LHCN-M2 (cell line): ENCODE results near the gene PSMC2. TPM values are rescaled to one million over a fixed set of nuclear protein-coding genes. Genes with fewer than 3 reads are reported as not detected.

Experiments
- DNase-seq: peaks from one replicate; pipeline ENCODE4 v3.0.0-alpha.2; 2012; ENCODE audit warnings: low read depth
- polyA plus RNA-seq: library from polyadenylated mRNA; unstranded; fragments of >200 nt; gene quantifications from one replicate; pipeline ENCODE4 v1.2.1, GENCODE V29; 2012; ENCODE audit warnings: missing spikeins
- total RNA-seq: library from RNA; depleted of rRNA; stranded (reverse); fragments of >200 nt; gene quantifications from 2 replicates; pipeline ENCODE4 v1.2.3, GENCODE V29; 2014; rRNA removed

Gene PSMC2
- 262 and 325 TPM in 2 replicates for total RNA-seq
- polyA plus RNA-seq: 230 TPM

GRCh38 chr7:103347507-103348267 lies at the start of gene PSMC2:
Gene PSMC2 (plus strand): TSS chr7:103347643. CDS start chr7:103347712, 69 bp downstream.
- DNase-seq: peak; percentile 95

DNA sequence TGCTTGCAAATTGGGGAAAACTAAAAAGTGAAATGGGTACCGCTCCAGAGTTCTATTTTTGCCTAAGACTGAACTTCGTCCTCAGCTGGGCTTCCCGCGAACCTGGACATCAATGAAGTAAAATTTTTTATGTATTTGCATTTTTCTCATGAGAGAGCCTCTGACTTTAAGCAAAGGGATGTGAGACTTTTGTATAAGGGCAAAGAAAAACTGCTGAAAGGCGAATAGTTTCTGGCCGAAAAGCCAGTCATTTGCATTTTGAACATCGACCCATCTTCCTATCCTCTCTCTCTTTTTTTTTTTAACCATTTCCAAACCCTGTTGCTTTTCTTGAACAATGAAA lies 49.6 kb upstream of the PSMC2 start:
- DNase-seq: no peak

- DNase-seq: no peak
Measured at GRCh38 chr7:103299660-103300059, 47.8 kb upstream of the PSMC2 start.

DNA sequence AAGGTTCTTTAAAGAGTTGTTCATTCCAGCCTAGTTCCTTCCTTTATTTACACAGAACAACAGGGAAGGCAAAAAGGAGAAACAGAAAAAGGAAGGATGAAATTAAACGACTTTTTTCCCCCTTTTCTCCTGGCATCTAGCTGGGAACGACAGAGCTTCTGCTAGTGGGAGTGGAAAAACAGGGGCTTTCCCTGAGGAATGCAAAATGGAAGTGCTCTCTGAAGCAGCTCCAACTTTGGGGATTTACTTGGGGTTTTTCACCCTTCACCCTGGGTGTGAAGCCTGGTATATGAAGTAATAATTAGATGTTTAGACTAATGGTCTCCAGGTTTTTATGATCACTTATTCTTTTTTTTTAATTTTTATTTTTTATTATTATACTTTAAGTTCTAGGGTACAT lies 46.0 kb upstream of the PSMC2 start:
- DNase-seq: no peak

DNA sequence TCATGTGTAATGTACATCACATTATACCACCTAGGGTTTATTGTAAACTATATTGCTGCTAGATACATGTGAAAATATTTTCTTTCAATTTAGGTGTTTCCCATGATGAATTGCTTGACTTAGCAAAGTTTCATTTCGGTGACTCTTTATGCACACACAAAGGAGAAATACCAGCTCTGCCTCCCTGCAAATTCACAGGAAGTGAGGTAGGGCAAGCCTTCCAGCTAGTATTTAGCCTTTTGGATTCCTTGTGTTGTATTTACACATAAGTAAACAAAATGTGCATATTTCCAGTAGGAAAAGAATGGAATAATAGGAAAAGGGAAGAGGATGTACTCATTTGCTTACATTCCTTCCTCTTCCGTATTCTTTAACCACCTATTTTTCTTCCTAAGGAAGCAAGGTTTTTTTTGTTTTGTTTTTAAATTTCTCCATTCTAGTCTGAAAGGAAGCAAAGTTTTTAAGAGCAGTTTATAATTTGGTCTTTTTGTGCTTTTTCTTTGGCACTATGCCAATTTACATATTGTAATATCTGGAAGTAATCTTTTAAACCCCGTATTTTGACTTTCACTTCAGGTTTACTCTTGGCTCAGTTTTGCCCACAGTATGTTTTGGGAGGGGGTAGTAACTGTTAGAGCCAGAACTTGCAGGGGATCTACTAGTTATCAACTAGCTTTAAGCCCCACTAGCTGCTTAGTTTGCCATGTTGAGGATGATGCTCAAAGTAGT lies 39.8 kb upstream of the PSMC2 start:
- DNase-seq: no peak

DNA sequence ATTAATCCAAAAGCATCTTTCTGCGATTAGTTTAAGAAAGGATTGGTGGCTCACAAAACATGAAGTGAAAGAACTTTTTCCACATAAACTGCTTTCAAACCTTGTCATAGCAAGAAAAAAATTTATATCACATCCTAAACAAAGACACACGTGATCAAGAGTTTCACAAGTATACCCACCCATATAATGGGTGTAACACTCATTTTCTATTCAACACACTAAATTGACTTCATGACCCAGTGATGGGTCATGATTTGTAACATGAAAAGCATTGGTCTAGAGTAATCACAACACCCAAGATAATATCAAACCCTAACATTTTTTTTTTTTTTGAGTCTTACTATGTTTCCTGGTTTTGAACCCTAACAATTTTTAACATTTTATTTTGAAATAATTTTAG lies 32.6 kb upstream of the PSMC2 start:
- no peak for DNase-seq

- no peak for DNase-seq
Measured at GRCh38 chr7:103316380-103316941, 31.0 kb upstream of the PSMC2 start.

- no peak for DNase-seq
Measured at GRCh38 chr7:103317009-103317408, 30.4 kb upstream of the PSMC2 start.

DNA sequence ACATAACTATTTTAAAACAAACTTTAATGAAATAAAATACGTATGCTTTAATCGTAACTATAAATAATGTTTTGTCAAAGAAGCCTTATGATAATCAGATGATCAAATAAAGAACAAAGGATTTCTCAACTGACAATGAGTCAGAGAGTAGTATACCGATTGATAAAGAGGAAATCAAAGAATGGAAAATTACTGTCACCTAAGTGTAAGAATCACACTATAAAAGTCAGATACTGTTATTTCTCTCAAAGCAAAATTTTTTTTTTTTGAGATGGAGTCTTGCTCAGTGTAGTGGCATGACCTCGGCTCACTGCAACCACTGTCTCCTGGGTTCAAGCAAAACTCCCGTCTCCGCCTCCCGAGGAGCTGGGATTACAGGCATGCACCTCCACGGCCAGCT lies 21.7 kb upstream of the PSMC2 start:
- DNase-seq: no peak

DNA sequence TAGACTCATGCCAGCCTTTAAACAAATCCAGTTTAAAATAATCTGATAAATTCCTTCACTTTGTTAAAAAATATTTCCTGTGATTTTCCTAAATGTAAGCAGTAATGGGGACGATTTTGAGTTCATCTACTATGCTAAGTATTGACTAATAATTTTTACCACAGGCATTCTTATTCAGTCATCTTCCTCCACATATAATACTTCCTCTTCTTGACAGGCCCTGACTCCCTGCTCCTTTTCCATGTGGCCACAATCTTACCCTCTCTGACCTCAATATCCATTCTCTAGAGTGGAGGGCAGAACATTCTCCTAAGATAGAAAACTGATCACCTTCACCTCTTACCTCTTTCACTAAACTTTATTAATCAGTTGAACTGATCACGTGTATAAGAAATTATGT lies 10.7 kb upstream of the PSMC2 start:
- DNase-seq: no peak

DNA sequence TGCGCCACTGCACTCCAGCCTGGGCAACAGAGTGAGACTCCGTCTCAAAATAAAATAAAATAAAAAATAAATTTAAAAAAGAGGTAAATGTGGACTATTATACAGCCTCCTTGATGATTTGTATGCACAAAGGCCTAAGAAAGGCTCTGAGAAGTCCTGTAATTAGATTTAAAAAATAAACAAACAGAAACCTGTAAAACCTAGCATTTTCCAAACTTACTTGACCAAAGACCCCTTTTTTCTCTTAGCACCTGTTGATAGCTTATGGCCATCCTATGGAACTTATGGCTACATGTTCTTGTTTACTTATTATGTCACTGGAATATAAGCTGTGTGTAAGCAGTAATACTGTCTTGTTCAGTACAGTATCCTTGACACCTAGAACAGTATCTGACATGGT lies 8.6 kb upstream of the PSMC2 start:
- no peak for DNase-seq

DNA sequence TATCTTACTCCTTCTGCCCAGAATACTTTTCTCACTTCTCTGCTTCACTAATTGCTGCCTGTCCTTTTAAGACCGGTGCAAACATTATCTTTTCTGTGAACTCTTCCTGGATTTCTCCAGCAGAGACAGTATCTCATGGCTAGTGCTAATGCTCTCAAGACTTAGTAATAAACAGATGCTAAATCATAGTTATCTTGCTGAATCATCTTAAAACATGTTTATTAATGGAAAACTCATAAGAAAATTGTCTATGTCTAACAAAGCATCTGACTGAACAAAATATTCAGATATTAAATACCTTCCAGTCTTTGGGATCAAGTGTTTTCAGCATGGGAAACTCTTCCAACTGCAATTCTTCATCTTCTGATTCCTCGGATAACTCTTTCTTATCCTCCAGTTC lies 6.0 kb upstream of the PSMC2 start:
- no peak for DNase-seq

GRCh38 chr7:103343332-103343731 lies 4.1 kb upstream of the PSMC2 start:
- DNase-seq: no peak

GRCh38 chr7:103343758-103344452 lies 3.5 kb upstream of the PSMC2 start:
- peak; percentile 45 for DNase-seq

DNA sequence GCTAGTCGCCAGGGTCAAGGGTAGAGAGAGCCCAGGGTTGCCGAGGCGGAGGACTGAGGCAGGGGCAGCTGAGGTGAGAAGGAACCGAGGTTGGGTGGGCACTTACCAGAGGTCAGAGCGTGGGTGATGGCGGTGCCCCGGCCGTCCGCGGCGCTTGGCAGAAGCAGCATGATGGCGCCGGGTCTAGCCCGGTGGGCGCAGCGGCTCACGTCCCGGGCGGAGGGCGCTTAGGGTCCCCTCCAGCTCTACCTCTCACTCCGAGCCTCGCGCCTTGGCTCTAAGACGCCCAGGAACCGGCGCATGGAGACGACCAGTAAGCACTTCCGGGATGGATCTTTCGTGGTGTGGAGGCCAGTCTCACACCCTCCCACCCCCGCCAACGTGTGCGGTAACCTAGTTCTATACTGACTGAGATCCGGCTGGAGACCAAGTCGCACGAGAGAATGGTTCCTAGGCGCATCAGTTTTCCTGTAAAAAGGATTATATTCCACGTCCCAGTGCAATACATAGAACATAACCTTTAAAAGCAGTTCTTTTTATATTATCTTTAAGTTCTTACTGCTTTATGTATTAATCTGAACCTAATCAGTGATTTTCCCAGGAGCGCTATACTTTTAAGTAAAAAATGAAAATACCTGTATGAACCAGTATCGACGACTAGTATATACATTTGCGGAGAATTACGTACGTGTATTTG lies 2.8 kb upstream of the PSMC2 start, which contains the start of gene DNAJC2:
TSS of gene DNAJC2 (minus strand) at position 315 of the 697 bp plus-strand sequence. CDS start at position 170, 145 bp downstream.
- peak; percentile 94 for DNase-seq

DNA sequence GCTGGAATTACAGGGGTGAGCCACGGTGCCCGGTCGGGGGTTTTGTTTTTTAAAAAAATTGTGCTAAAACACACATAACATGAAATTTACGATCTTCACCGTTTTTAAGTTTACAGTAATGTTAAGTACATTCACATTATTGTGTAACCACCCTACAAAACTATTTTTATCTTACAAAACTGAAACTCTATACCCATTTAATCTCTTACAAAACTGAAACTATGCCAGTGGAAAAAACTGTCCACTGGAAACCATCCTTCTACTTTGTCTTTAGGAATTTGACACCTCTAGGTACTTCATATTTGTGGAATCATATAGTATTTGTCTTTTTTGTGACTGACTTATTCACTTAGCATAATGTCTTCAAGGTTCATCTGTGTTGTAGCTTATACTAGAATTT lies 1.0 kb upstream of the PSMC2 start:
- no peak for DNase-seq

- no peak for DNase-seq
Measured at GRCh38 chr7:103348452-103348851, 1.0 kb downstream of the PSMC2 start.

DNA sequence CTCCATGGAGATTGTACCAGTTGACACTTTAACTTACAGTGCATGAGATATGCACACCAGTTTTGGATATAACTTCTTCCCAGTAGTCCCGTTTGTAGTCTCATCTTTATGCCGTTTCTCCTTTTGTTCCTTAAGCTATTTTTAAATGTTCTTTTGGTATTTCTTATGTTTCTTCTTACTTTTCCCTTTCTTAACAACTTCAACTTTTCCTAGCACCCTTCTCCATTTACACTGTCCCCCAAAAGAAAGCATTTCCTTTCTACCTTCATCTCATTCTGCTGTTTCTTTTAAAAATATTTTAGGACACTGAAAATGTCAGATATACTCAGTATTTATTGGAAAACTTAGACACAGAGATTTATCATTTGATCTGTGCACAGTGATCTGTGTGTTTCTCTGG lies 1.5 kb downstream of the PSMC2 start:
- no peak for DNase-seq

GRCh38 chr7:103349805-103350204 lies 2.4 kb downstream of the PSMC2 start:
- DNase-seq: no peak

- no peak for DNase-seq
Measured at GRCh38 chr7:103369432-103369831, 22.0 kb downstream of the PSMC2 start.

- DNase-seq: no peak
Measured at GRCh38 chr7:103373866-103374643, 26.6 kb downstream of the PSMC2 start.
